Activated naive CD8-positive, alpha-beta T cell treated with anti-CD3 and anti-CD28 coated beads for 36 hours (primary cell): ENCODE results near the gene TDP2. TPM values are rescaled to one million over a fixed set of nuclear protein-coding genes. Genes with fewer than 3 reads are reported as not detected.
A peak's percentile ranks its signal among the peaks of the same experiment; 100 is the strongest.
"Not testable (repeated sequence)": the region's sequence is repeated elsewhere in the genome, so short reads cannot be mapped to it uniquely, and the experiment has no call there.

Experiments used
- DNase-seq: peaks from one replicate; pipeline ENCODE4 v3.0.0; 2021
- H3K27ac Mint-ChIP-seq: one replicate; pipeline ENCODE4 v1.8.0; 2022; ENCODE audit warnings: mild to moderate bottlenecking, moderate library complexity, mixed read lengths
- H3K27me3 Mint-ChIP-seq: one replicate; pipeline ENCODE4 v1.8.0; 2022; ENCODE audit warnings: mild to moderate bottlenecking, mixed read lengths
- H3K36me3 Mint-ChIP-seq: one replicate; pipeline ENCODE4 v1.8.0; 2021; ENCODE audit warnings: mild to moderate bottlenecking, mixed read lengths
- H3K4me1 Mint-ChIP-seq: one replicate; pipeline ENCODE4 v1.8.0; 2021; ENCODE audit warnings: mixed read lengths
- H3K4me3 Mint-ChIP-seq: one replicate; pipeline ENCODE4 v1.8.0; 2022; ENCODE audit warnings: mild to moderate bottlenecking, moderate library complexity, mixed read lengths
- H3K9me3 Mint-ChIP-seq: one replicate; pipeline ENCODE4 v1.8.0; 2022; ENCODE audit warnings: mixed read lengths
- total RNA-seq, 2 experiments: library from RNA; stranded (reverse); gene quantifications; one replicate each; pipeline ENCODE4 v1.2.3, GENCODE V29; 2021

Gene TDP2
- total RNA-seq, 2 experiments from 2014 or later = 43.7 to 45.9 TPM

DNA sequence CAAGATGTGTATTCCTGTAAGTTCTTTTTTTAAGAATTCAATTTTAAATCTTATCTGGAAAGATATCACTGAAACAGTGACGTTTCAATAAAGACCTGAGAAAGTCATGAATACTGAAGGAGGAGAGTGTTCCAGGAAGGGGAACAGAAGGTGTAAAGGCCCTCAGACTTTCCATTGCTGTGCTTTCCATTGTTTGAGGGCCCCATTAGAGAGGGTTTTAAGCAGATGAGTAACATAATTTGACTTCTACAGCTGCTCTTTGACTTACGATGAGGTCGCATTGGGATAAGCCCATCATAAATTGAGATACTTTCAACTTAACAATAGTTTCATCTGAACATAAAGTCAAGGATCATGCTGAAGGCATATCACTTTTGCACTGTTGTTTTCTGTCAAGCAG, 24.9 kb upstream of the TDP2 start:
- no peaks in the 10 kb centered on the region for H3K9me3 Mint-ChIP-seq
- H3K4me1 Mint-ChIP-seq = peaks cover 24% of the 10 kb centered on the region
- H3K27me3 Mint-ChIP-seq = no peaks in the 10 kb centered on the region
- H3K4me3 Mint-ChIP-seq = no peak overlapping the region
- DNase-seq = no peak
- H3K27ac Mint-ChIP-seq = peak overlapping the region; percentile 28
- peaks cover 4% of the 10 kb centered on the region for H3K36me3 Mint-ChIP-seq

DNA sequence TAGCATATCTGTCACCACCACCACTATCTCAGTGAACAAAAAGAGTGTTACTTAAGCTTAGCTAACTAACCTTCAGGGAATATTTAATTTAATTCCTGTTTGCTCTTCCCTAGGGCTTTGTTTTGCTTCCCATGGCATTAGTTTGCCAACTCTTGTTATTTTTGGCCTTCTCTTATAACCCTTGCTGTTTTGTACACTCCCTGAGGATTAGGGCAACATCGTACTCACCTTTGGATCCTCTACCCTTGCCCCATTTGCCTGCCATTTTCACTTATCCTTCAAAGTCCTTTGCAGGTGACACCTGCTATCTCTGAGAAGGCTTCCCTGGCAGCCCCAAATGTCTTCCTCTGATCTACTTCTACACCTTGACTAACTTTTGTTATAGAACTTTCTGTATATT, 23.9 kb upstream of the TDP2 start:
- peaks cover 17% of the 10 kb centered on the region for H3K4me1 Mint-ChIP-seq
- no peak for DNase-seq
- H3K27ac Mint-ChIP-seq = no peak overlapping the region
- H3K36me3 Mint-ChIP-seq = peaks cover 4% of the 10 kb centered on the region
- no peak overlapping the region for H3K4me3 Mint-ChIP-seq
- H3K27me3 Mint-ChIP-seq = no peaks in the 10 kb centered on the region
- H3K9me3 Mint-ChIP-seq = no peaks in the 10 kb centered on the region

DNA sequence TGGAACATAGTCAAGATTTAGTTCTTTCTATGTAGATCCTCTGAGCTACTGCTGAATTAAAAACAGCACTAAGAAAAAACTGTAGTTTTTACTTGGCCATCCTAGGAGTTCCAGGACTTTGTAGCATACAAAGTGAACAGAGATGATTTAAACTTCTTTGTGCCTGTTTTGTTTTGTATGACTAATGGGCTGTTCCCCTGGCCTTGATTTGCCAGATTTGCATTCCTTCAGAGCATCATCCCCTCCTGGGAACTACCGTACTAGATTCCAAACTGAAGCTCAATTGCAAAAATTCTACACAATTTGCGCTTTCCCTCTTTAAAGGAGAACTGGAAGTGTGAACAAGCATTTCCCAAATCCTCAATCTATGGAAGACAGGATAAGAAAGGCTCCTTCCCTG, 23.3 kb upstream of the TDP2 start:
- Mint-ChIP-seq H3K27me3 (no peaks in the 10 kb centered on the region), H3K9me3 (no peaks in the 10 kb centered on the region), H3K4me1 (peaks cover 15% of the 10 kb centered on the region), H3K27ac (no peak overlapping the region), H3K4me3 (no peak overlapping the region), H3K36me3 (peaks cover 4% of the 10 kb centered on the region)
- DNase-seq = no peak

DNA sequence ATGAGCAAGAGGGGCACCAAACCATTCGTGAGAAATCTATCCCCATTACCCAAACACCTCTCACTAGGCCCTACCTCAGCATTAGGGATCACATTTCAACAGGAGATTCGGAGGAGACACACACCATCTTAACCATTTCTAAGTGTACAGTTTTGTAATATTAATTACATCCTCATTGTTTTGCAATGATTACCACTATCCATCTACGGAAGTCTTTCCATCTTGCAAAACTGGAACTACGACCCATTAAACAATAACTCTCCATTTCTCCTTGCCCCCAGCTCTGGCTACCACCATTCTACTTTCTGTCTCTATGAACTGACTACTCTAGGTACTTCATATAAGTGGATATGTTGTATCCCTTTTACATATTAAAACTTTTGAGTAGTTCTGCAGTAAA, 20.2 kb upstream of the TDP2 start:
- H3K27ac Mint-ChIP-seq = no peak overlapping the region
- peaks cover 8% of the 10 kb centered on the region for H3K36me3 Mint-ChIP-seq
- no peak overlapping the region for H3K4me3 Mint-ChIP-seq
- peaks cover 11% of the 10 kb centered on the region for H3K4me1 Mint-ChIP-seq
- DNase-seq = no peak
- H3K9me3 Mint-ChIP-seq = no peaks in the 10 kb centered on the region
- no peaks in the 10 kb centered on the region for H3K27me3 Mint-ChIP-seq

DNA sequence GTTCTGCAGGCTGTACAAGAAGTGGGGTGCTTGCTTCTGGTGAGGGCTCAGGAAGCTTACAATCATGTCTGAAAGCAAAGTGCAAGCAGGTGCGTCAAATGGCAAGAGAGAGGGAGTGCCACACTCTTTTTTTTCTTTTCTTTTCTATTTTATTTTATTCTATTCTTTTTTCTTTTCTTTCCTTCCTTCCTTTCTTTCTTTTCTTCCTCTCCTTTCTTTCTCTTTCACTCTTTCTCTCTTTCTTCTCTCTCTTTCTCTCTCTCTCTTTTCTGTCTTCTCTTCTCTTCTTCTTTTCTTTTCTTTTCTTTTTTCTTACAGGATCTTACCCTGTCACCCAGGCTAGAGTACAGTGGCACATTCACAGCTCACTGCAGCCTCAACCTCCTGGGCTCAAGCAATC, 19.7 kb upstream of the TDP2 start:
- Mint-ChIP-seq H3K27ac (no peak overlapping the region), H3K36me3 (peaks cover 8% of the 10 kb centered on the region), H3K27me3 (no peaks in the 10 kb centered on the region), H3K4me1 (peaks cover 6% of the 10 kb centered on the region), H3K9me3 (no peaks in the 10 kb centered on the region), H3K4me3 (no peak overlapping the region)
- DNase-seq = no peak

DNA sequence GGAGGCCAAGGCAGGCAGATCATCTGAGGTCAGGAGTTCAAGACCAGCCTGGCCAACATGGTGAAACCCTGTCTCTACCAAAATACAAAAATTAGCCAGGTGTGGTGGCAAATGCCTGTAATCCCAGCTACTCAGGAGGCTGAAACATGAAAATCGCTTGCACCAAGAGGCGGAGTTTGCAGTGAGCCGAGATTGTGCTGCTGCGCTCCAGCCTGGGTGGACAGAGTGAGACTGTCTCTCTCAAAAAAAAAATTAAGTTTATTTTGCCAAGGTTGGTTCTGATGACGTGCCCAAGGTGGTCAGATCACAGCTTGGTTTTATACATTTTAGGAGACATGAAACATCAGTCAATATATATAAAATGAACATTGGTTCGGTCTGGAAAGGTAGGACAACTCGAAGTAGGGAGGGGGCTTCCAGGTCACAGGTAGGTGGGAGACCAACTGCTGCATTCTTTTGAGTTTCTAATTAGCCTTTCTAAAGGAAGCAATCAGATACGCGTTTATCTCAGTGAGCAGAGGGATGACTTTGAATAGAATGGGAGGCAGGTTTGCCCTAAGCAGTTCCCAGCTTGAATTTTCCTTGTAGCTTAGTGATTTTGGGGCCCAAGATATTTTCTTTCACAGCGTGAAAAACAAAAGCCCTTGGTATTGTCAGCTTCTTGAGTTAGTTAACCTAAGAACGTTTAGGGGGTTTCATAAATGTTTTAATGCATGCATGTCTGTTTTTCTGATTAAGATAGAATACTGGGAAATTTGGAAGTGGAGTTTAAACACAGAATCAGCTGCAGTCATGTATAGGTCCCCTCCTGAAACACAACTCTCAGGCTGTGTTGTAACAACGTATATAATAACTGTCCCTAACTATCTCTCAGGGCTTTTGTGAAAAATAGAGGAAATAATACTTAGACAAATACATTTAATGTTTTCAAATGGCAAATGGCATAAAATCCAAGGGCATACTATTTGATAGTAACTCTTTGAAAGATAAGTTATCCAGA, 16.9 kb upstream of the TDP2 start:
- H3K27ac Mint-ChIP-seq = no peak overlapping the region
- H3K4me1 Mint-ChIP-seq = peaks cover 6% of the 10 kb centered on the region
- H3K9me3 Mint-ChIP-seq = no peaks in the 10 kb centered on the region
- no peak for DNase-seq
- no peaks in the 10 kb centered on the region for H3K27me3 Mint-ChIP-seq
- H3K4me3 Mint-ChIP-seq = no peak overlapping the region
- peaks cover 8% of the 10 kb centered on the region for H3K36me3 Mint-ChIP-seq

DNA sequence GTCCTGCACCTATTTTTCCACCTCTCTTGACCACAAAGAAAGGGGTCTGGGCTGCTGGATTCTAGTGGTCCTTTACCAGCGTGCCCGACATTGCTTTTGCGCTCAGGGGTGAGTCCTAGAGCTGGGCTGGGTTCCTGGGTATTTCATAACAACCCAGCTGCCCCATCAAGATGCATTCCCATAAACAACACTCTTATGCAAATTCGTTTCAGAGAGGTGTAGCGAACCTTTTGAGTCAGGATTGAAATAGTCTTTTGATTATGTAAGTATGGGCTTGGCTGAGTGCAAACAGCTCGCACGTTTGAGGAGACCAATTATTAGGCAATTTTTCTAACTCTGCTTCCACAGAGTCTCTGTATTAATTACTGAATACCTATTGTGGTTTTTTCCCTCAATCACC, 13.9 kb upstream of the TDP2 start:
- no peaks in the 10 kb centered on the region for H3K27me3 Mint-ChIP-seq
- no peak overlapping the region for H3K4me3 Mint-ChIP-seq
- H3K36me3 Mint-ChIP-seq = peaks cover 5% of the 10 kb centered on the region
- peaks cover 6% of the 10 kb centered on the region for H3K4me1 Mint-ChIP-seq
- H3K9me3 Mint-ChIP-seq = no peaks in the 10 kb centered on the region
- DNase-seq = no peak
- no peak overlapping the region for H3K27ac Mint-ChIP-seq

DNA sequence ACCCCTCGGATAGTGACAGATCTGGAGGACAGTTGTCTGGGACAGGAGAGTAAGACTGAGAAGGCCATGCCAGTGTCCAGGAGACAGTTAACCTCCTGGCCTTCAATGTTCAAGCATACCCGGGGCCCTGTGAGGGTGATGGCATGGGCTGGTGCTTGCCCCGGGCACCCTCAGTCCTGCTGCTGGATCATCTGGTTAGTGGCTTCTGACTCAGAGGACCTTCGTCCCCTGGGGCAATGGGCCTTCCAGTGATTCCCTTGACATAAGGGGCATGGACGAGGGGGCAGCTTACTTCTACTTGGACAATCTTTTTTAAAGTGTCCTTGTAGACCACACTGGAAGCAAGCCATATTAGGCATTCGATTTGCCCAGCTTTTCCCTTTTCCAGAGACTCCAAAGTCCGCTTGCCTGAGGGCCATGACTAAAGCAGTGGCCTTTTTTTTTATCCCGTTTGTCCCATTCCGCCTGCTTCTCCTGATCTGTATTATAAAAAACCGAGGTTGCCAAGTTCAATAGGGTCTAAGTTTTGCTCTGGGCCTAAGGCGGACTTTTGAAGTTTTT, 12.2 kb upstream of the TDP2 start:
- H3K27ac Mint-ChIP-seq, H3K9me3 Mint-ChIP-seq, H3K4me1 Mint-ChIP-seq, H3K4me3 Mint-ChIP-seq, DNase-seq, H3K27me3 Mint-ChIP-seq: not testable (repeated sequence)
- H3K36me3 Mint-ChIP-seq = peaks cover 20% of the 10 kb centered on the region

DNA sequence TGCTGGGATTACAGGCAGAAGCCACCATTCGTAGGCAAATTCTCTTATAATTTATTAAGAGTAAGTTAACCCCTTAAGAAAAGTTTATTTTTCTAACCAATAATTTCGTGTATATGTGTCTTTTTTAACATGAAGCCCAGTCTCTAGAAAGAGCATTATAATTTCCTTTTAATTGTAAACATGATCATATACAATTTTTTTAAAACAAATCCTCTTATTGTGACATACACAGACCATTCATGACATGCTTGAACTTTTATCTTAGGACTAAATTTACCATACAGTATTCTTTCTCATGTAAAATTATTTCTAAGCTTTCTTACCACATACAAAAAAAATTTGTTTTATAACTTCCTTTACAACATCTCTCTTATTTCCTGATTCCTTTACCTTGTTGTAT, 6.9 kb upstream of the TDP2 start:
- Mint-ChIP-seq H3K4me3 (no peak overlapping the region), H3K9me3 (peaks cover 27% of the 10 kb centered on the region), H3K4me1 (peaks cover 5% of the 10 kb centered on the region), H3K27me3 (no peaks in the 10 kb centered on the region), H3K36me3 (peaks cover 43% of the 10 kb centered on the region), H3K27ac (no peak overlapping the region)
- no peak for DNase-seq

DNA sequence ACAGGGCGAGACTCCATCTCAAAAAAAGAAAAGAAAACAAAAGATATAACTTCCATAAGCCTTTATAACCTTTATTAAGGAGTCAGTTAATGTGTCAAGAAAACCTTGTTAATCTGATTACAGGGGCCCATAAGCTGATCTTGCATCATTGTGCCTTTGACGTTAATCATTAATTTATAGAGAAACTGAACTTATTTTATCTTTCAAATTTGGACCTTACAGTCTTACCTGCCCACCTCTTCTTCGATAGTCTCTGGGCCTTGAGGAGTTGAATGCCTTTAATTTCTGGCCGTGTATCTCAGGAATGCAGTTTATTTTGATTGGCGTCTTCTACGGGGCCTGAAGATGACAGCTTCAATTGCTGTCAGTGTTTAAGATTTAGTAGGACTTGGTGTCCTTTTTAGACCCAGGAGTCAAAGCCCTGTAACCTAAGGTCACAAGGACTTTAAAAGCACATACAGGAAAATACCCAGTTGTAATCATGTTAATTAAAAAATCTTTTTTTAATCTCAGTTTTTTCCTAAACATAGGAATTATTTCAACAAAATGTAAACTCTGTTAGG, 6.0 kb upstream of the TDP2 start:
- Mint-ChIP-seq H3K4me1 (peaks cover 9% of the 10 kb centered on the region), H3K36me3 (peaks cover 45% of the 10 kb centered on the region), H3K27me3 (no peaks in the 10 kb centered on the region), H3K9me3 (peaks cover 27% of the 10 kb centered on the region), H3K4me3 (no peak overlapping the region), H3K27ac (no peak overlapping the region)
- no peak for DNase-seq

DNA sequence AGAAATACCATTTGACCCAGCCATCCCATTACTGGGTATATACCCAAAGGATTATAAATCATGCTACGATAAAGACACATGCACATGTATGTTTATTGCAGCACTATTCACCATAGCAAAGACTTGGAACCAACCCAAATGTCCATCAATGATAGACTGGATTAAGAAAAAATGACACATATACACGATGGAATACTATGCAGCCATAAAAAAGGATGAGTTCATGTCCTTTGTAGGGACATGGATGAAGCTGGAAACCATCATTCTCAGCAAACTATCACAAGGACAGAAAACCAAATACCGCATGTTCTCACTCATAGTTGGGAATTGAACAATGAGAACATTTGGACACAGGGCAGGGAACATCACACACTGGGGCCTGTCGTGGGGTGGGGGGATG, 4.4 kb upstream of the TDP2 start:
- H3K4me3 Mint-ChIP-seq, H3K27me3 Mint-ChIP-seq: not testable (repeated sequence)
- peaks cover 55% of the 10 kb centered on the region for H3K36me3 Mint-ChIP-seq

DNA sequence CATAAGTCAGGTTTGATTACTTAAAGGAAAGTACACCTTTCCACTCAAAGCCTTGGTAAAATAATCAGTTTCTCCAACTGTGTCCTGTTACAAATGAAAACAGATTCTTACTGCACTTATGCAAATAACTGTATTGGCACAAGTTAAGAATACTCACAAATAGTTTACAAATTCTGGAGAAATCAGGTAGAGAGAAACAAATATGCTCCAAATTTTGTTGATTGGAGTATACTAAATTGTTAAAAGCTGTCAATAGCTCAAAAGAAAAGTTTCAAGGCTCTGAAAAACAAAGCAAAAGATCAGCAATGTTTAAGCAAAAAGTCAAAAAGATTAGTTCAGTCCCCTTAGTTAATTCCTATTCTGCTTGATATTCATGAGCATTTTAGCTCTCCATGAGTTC, 3.8 kb upstream of the TDP2 start:
- not testable (repeated sequence) for H3K27ac Mint-ChIP-seq, DNase-seq, H3K27me3 Mint-ChIP-seq, H3K4me3 Mint-ChIP-seq
- peaks cover 27% of the 10 kb centered on the region for H3K9me3 Mint-ChIP-seq
- H3K36me3 Mint-ChIP-seq = peaks cover 53% of the 10 kb centered on the region
- H3K4me1 Mint-ChIP-seq = peaks cover 20% of the 10 kb centered on the region

More for the DNA sequence above, 4.4 kb upstream of the TDP2 start:
- not testable (repeated sequence) for H3K27ac Mint-ChIP-seq, DNase-seq
- peaks cover 27% of the 10 kb centered on the region for H3K9me3 Mint-ChIP-seq
- H3K4me1 Mint-ChIP-seq = peaks cover 17% of the 10 kb centered on the region

DNA sequence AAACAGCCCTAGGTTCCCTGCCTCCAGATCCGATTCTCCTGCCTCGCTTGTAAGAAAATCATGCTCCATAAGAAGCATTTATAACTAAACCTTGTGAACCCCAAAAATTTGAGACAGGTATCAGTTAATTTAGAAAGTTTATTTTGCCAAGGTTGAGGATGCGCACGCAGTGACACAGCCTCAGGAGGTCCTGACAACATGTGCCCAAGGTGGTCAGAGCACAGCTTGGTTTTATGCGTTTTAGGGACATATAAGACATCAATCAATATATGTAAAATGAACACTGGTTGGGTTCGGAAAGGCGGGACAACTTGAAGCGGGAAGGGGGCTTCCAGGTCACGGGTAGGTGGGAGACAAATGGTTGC, 2.3 kb upstream of the TDP2 start:
- Mint-ChIP-seq H3K4me1 (peaks cover 32% of the 10 kb centered on the region), H3K9me3 (peaks cover 23% of the 10 kb centered on the region), H3K27ac (no peak overlapping the region), H3K36me3 (peaks cover 44% of the 10 kb centered on the region), H3K4me3 (peak overlapping the region; percentile 7), H3K27me3 (no peaks in the 10 kb centered on the region)
- DNase-seq = no peak

DNA sequence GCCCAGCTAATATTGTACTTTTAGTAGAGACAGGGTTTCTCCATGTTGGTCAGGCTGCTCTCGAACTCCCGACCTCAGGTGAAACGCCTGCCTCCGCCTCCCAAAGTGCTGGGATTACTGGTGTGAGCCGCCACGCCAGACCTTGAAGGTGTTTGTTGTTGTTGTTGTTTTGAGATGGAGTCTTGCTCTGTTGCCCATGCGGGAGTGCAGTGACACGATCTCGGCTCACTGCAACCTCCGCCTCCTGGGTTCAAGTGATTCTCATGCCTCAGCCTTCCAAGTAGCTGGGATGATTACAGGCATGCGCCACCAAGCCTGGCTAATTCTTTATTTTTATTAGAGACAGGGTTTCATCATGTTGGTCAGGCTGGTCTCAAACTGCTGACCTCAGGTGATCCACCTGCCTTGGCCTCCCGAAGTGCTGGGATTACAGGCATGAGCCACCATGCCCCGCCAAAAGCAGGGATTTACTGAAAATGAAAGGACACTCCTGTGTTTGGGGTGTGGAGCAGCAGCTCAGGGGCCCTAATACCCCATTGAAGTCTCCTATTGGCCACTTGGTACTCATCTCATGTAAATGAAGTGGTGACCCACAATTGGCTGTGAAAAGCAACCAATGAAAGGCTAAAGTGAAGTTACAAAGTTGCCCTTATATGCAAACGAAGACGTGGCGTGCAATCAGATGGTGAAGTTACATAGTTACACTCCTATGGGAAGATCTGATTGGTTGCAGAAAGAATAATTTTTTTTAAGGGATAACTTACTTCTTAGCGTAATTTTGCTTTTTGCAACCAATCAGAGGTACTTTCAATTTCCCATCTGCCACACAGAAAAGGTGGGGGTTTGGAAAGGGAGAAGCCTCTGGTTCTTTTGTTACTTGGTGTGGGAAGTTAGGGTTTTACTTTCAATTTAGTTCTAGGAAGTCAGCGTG, 1.6 kb upstream of the TDP2 start:
- not testable (repeated sequence) for H3K27ac Mint-ChIP-seq
- H3K4me3 Mint-ChIP-seq = peak overlapping the region; percentile 94
- peaks cover 44% of the 10 kb centered on the region for H3K36me3 Mint-ChIP-seq

DNA sequence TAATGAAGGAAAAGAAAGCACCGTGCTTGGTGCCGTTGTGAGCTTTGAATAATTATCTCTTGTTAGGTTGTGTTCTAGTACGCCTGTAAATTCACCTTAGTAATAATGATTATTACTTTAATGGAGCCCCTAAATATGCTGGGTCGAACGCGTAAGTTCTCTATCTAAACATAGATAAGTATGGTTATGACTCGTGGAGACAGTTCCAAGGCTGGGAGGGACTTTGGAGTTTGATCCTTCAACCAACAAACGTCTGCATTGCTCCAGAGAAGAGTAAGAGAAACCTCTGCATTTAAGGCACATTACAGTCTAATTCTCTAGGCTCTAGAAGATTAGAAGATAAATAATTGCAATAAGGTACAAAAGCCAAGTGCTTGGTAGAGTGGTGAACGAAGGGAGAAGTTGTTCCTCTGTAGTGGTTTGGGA, 692 bp upstream of the TDP2 start:
- Mint-ChIP-seq H3K36me3 (peaks cover 46% of the 10 kb centered on the region), H3K4me3 (peak overlapping the region; percentile 94), H3K4me1 (peaks cover 38% of the 10 kb centered on the region), H3K9me3 (peaks cover 17% of the 10 kb centered on the region), H3K27ac (peak overlapping the region; percentile 99), H3K27me3 (no peaks in the 10 kb centered on the region)
- DNase-seq = no peak

More for the DNA sequence above, 1.6 kb upstream of the TDP2 start:
- Mint-ChIP-seq H3K9me3 (peaks cover 21% of the 10 kb centered on the region), H3K4me1 (peaks cover 34% of the 10 kb centered on the region)
- not testable (repeated sequence) for DNase-seq, H3K27me3 Mint-ChIP-seq
